ENCODE data around the gene SLC39A9.

Gene SLC39A9

GRCh38 chr14:69500096-69500495 is 101.6 kb downstream of the SLC39A9 start:
- no peak for DNase-seq (ENCODE audit: low spot score)

GRCh38 chr14:69500736-69501135 is 102.2 kb downstream of the SLC39A9 start:
- no peak for DNase-seq (ENCODE audit: low spot score)

DNA sequence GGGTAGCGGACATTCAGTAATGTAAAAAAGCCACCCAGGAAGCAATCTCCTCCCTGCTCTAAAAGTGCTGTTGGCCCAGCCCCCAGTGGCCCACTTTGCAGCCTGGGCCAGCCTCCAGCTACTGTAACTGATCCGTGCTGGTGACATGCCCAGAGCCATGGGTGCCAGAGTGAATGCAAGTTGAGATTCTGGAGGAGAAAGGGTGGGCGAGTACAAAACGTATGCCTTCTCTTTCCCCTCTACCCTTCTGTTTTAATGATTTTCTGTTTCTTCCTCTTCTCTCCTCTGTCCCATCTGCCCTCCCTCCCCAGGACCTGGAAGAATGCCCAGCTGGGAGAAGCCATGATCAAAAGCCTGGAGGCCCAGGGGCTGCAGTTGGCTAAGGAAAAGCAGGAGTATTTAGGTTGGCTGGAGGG is 102.9 kb downstream of the SLC39A9 start:
- peak; percentile 40 for DNase-seq (ENCODE audit: low spot score)

DNA sequence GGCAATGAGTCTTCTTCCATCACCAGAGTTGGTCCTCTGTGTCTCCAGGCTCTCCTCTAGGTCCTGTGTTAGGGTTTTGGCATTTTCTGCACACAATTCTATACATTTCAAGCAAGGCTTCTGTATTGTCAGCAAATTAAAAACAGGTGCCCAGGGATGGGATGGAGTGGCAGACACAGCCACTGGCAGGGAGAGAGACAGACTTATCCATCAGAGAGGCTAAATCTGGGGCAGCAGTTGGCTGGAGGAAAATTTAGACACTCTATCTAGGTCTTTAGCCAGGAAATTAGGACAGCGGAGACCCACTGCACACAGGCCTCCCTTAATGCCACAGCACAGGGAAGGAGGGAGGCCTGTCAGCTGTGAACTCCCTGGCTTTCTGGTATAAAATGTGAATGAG is 106.3 kb downstream of the SLC39A9 start:
- no peak for DNase-seq (ENCODE audit: low spot score)

- DNase-seq (ENCODE audit: low spot score) = no peak
These were observed 107.1 kb downstream of the SLC39A9 start for GRCh38 chr14:69505338-69506240.

- DNase-seq (ENCODE audit: low spot score) = no peak
These were observed 107.7 kb downstream of the SLC39A9 start for GRCh38 chr14:69506241-69506595.
